ENCODE results near the gene PLCXD1.
"Not testable (repeated sequence)": the region's sequence is repeated elsewhere in the genome, so short reads cannot be mapped to it uniquely, and the experiment has no call there.

PLCXD1 gene

GRCh38 chrX:320126-320783 is 39.1 kb downstream of the PLCXD1 start:
- H3K9me3 Mint-ChIP-seq: no peaks in the 10 kb centered on the region
- TF ChIP-seq, protein P1, sequence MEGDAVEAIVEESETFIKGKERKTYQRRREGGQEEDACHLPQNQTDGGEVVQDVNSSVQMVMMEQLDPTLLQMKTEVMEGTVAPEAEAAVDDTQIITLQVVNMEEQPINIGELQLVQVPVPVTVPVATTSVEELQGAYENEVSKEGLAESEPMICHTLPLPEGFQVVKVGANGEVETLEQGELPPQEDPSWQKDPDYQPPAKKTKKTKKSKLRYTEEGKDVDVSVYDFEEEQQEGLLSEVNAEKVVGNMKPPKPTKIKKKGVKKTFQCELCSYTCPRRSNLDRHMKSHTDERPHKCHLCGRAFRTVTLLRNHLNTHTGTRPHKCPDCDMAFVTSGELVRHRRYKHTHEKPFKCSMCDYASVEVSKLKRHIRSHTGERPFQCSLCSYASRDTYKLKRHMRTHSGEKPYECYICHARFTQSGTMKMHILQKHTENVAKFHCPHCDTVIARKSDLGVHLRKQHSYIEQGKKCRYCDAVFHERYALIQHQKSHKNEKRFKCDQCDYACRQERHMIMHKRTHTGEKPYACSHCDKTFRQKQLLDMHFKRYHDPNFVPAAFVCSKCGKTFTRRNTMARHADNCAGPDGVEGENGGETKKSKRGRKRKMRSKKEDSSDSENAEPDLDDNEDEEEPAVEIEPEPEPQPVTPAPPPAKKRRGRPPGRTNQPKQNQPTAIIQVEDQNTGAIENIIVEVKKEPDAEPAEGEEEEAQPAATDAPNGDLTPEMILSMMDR (IDR thresholded peaks at IDR 0.05; ENCODE audit: unreplicated experiment in 3 of 3): no peak
- peak overlapping the region in 2 of 3 experiments; percentile 15 to 35 for H3K27ac Mint-ChIP-seq
- peaks cover 11% of the 10 kb centered on the region for H3K4me1 Mint-ChIP-seq
- peaks cover 16% of the 10 kb centered on the region for H3K27me3 Mint-ChIP-seq (ENCODE audit: low read depth)
- no peaks in the 10 kb centered on the region for H3K36me3 Mint-ChIP-seq (ENCODE audit: low read depth)
- H3K4me3 Mint-ChIP-seq: peak overlapping the region; percentile 89 to 95 (median 93)

DNA sequence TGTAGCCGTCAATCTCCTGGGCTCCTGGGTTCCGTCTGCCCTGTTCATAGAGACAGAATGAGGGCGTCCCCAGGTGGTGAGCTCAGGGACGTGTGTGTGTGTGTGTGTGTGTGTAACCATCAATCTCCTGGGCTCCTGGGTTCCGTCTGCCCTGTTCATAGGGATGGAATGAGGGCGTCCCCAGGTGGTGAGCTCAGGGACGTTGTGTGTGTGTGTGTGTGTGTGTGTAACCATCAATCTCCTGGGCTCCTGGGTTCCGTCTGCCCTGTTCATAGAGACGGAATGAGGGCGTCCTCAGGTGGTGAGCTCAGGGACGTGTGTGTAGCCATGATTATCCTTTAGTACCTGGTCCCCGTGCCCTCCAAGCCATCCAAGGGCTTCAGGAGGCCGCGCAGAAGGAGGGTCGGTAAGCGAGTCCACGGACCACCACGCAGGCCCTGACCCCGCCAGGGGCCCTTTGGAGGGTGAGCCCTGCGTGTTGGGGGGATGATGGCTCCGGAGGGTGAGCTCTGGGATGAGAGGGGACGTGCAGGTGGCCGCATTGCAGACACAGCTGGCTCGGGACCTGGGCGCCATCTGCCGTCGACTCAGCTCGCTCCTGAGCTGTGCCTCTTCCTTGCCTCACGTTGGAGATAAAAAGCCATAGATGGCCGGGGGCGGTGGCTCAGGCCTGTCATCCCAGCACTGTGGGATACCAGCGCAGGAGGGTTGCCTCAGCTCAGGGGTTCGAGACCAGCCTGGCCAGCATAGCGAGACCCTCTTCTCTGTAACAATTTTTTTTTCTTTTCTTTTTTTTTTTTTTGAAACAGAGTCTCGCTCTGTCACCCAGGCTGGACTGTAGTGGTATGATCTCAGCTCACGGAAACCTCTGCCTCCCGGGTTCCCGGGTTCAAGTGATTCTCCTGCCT is 42.8 kb downstream of the PLCXD1 start:
- Mint-ChIP-seq H3K36me3 (ENCODE audit: low read depth) (no peaks in the 10 kb centered on the region), H3K4me3 (peak overlapping the region in 1 of 3 experiments; percentile 7), H3K4me1 (peaks cover 11% of the 10 kb centered on the region), H3K9me3 (no peaks in the 10 kb centered on the region), H3K27me3 (ENCODE audit: low read depth) (peaks cover 21% of the 10 kb centered on the region), H3K27ac (no peak overlapping the region)
- TF ChIP-seq, protein P1 (IDR thresholded peaks at IDR 0.05; ENCODE audit: unreplicated experiment in 3 of 3): peak; percentile 18 to 40 (median 20)

DNA sequence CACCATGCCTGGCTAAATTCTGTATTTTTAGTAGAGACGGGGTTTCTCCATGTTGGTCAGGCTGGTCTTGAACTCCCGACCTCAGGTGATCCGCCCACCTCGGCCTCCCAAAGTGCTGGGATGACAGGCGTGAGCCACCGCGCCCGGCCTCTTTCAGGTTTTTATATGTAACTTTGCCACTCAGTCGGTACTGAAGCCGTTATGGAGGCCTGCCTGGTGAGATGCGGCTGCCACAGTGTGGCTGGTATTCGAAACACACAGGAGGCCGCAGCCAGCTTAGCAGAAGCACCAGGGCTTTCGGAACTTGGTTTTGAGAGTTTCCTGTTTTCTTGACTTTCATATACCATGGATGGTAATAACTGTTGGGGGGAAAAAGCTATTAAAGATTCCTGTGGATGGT is 43.5 kb downstream of the PLCXD1 start:
- Mint-ChIP-seq H3K4me1 (peaks cover 11% of the 10 kb centered on the region), H3K27me3 (ENCODE audit: low read depth) (peaks cover 21% of the 10 kb centered on the region)
- H3K27ac Mint-ChIP-seq; H3K4me3 Mint-ChIP-seq; H3K36me3 Mint-ChIP-seq (ENCODE audit: low read depth); H3K9me3 Mint-ChIP-seq: not testable (repeated sequence)

DNA sequence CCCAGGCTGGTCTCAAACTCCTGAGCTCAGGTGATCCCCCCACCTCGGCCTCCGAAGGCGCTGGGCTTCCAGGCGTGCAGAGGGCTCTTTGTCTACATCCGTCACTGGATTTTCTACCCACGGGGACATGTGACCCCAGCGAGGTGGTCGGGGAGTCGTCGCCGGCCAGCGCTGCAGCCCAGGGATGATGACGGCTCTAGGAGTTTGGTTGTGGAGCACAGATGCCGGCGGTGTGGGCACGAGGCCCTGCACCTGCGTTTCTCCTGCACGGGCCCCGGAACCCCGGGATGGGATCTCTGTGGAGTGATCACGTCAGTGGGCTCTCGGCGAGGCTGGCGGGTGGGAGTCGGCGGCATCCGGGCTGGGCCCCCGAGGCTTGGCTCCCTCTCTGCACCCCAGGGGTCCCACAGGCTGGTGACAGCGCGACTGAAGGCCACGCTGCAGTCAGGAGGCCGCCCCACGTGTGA is 46.5 kb downstream of the PLCXD1 start:
- Mint-ChIP-seq H3K27me3 (ENCODE audit: low read depth) (peaks cover 25% of the 10 kb centered on the region), H3K27ac (no peak overlapping the region), H3K4me3 (no peak overlapping the region), H3K9me3 (no peaks in the 10 kb centered on the region), H3K4me1 (peaks cover 6% of the 10 kb centered on the region), H3K36me3 (ENCODE audit: low read depth) (no peaks in the 10 kb centered on the region)
- TF ChIP-seq, protein P1 (IDR thresholded peaks at IDR 0.05; ENCODE audit: unreplicated experiment in 3 of 3): no peak

- Mint-ChIP-seq H3K4me1 (no peaks in the 10 kb centered on the region), H3K4me3 (no peak overlapping the region), H3K36me3 (ENCODE audit: low read depth) (no peaks in the 10 kb centered on the region), H3K27ac (no peak overlapping the region), H3K9me3 (no peaks in the 10 kb centered on the region), H3K27me3 (ENCODE audit: low read depth) (peaks cover 15% of the 10 kb centered on the region)
- TF ChIP-seq, protein P1 (IDR thresholded peaks at IDR 0.05; ENCODE audit: unreplicated experiment in 3 of 3): no peak
Measured at GRCh38 chrX:329291-329910, 48.2 kb downstream of the PLCXD1 start.

GRCh38 chrX:330141-330725 is 49.1 kb downstream of the PLCXD1 start:
- not testable (repeated sequence) for H3K27ac Mint-ChIP-seq; H3K4me1 Mint-ChIP-seq; H3K4me3 Mint-ChIP-seq; H3K36me3 Mint-ChIP-seq (ENCODE audit: low read depth); H3K9me3 Mint-ChIP-seq; H3K27me3 Mint-ChIP-seq (ENCODE audit: low read depth)

Data from nephron (organoid).